ENCODE data around the gene TUBB4B. TPM values are rescaled to one million over a fixed set of nuclear protein-coding genes. Genes with fewer than 3 reads are reported as not detected.

The TUBB4B gene
- total RNA-seq, 4 donors from 2014 or later, result 181 to 757 (median 487) TPM

GRCh38 chr9:137275588-137276472 is 34.7 kb downstream of the TUBB4B start:
- Histone ChIP-seq H3K36me3 (peaks cover 11 to 15% of the 10 kb centered on the region in 2 donors), H3K27ac (peak overlapping the region in 2 of 3 donors; percentile 82 to 86), H3K9me3 (no peaks in the 10 kb centered on the region), H3K4me1 (peaks cover 32 to 39% of the 10 kb centered on the region in 2 donors), H3K27me3 (no peaks in the 10 kb centered on the region), H3K4me3 (replicated peaks in 1 of 3) (no peak overlapping the region)
- TF ChIP-seq CTCF (IDR thresholded peaks at IDR 0.05), result no peak
- TF ChIP-seq POLR2A (IDR thresholded peaks at IDR 0.05), result no peak
- peak in 1 of 2 donors; percentile 38 for DNase-seq
- 81 to 83% methylated on average over 21 to 22 of the region's 24 CpGs for WGBS, 2 donors
- intact Hi-C loops (cut with DNase I), result no loop called here

GRCh38 chr9:137276473-137277328 is 35.6 kb downstream of the TUBB4B start:
- Histone ChIP-seq H3K36me3 (peaks cover 11 to 15% of the 10 kb centered on the region in 2 donors), H3K9me3 (no peaks in the 10 kb centered on the region), H3K4me1 (peaks cover 32 to 39% of the 10 kb centered on the region in 2 donors), H3K27ac (peak overlapping the region; percentile 82 to 86 (median 86)), H3K4me3 (replicated peaks in 1 of 3) (peak overlapping the region in 1 of 3 donors; percentile 40), H3K27me3 (no peaks in the 10 kb centered on the region)
- intact Hi-C loops (cut with DNase I), result no loop called here
- 9 to 13% methylated on average over 11 to 12 of the region's 30 CpGs for WGBS, 2 donors
- no peak for TF ChIP-seq CTCF (IDR thresholded peaks at IDR 0.05)
- no peak for TF ChIP-seq POLR2A (IDR thresholded peaks at IDR 0.05)
- DNase-seq, result peak; percentile 91

GRCh38 chr9:137277329-137278041 is 36.4 kb downstream of the TUBB4B start, which contains the start of gene TOR4A:
TSS of gene TOR4A (plus strand) at chr9:137277726. CDS start at chr9:137278690, 964 bp downstream.
- Histone ChIP-seq H3K4me3 (replicated peaks in 1 of 3) (peak within 1 kb of the TSS in 2 of 3 donors; percentile 12 to 40), H3K9me3 (no peaks in the 10 kb centered on the region), H3K27ac (peak within 1 kb of the TSS; percentile 82 to 86 (median 86)), H3K36me3 (peaks cover 7 to 9% of the 10 kb centered on the region in 2 donors), H3K4me1 (peaks cover 32 to 39% of the 10 kb centered on the region in 2 donors), H3K27me3 (no peaks in the 10 kb centered on the region)
- peak in 3 of 6 experiments; percentile 17 to 20 (median 19) for TF ChIP-seq CTCF (IDR thresholded peaks at IDR 0.05)
- TF ChIP-seq POLR2A (IDR thresholded peaks at IDR 0.05), result peak in 1 of 2 donors; percentile 49
- intact Hi-C loops (cut with DNase I), result no loop called here
- WGBS, 2 donors, result 9 to 24% methylated on average over 9 of the region's 25 CpGs
- peak; percentile 87 to 88 for DNase-seq

- Histone ChIP-seq H3K9me3 (no peaks in the 10 kb centered on the region), H3K4me3 (replicated peaks in 1 of 3) (peak overlapping the region in 2 of 3 donors; percentile 12 to 40), H3K27me3 (no peaks in the 10 kb centered on the region), H3K36me3 (peaks cover 2% of the 10 kb centered on the region in 2 donors), H3K27ac (peak overlapping the region; percentile 82 to 86 (median 86)), H3K4me1 (peaks cover 32 to 39% of the 10 kb centered on the region in 2 donors)
- 13 to 14% methylated on average over 6 to 10 of the region's 54 CpGs for WGBS, 2 donors
- TF ChIP-seq POLR2A (IDR thresholded peaks at IDR 0.05) (no peak), CTCF (IDR thresholded peaks at IDR 0.05) (no peak)
- intact Hi-C loops (cut with DNase I), result no loop called here
- no peak for DNase-seq
These were observed 37.1 kb downstream of the TUBB4B start for GRCh38 chr9:137278061-137278701.

Measured in thyroid gland (tissue), 4 donors.